DMS53 treated with DMSO at 0.1 percent for 48 hours (cell line): ENCODE data around the gene SMC3.

ENCODE experiments used
- DNase-seq: peaks from one replicate; lab custom pipeline; 2025; ENCODE audit not compliant: unreplicated experiment; lab: John Stamatoyannopoulos, UW

Gene SMC3

DNA sequence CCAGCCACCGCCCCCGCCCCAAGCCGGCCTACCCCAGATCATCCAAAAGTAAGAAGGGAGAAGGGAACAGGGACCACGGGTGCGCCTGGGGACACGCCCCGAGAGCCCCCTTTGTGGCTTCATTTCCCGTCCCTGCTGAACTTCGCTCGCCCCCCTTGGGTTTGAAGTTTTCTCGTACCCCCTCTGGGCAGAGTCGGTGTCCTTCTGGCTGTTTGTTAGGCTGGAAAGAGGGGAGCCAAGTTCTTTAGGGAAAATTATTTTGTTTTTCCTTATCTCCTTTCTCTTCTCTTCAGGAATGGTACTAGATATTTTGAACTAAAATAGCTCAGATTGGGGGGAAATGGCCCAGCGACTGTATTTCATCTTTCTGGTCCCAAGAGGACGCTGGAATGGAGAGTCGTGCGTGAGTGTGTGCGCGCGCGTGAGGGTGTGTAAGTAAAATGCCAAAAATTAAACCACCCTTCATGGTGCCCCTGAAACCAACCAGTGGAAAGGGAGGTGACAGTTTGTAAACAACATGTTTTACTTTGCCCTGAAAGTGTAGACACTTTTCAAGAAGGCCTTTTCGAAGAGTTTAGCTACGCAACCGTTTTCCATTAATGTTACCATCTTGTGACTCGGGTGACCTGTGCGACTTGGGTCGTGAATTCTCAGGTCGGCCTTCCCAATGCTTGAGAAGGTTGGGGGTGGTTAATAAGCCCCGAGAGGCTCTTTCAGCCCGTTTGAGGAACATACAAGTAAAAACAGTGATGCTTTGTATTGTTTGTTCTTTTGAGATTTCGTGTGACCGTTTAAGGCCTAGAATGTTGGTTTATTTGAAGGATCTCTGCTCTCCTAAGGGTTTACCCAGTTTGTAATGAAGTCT lies 77.3 kb downstream of the SMC3 start:
- peak; percentile 38 for DNase-seq

DNA sequence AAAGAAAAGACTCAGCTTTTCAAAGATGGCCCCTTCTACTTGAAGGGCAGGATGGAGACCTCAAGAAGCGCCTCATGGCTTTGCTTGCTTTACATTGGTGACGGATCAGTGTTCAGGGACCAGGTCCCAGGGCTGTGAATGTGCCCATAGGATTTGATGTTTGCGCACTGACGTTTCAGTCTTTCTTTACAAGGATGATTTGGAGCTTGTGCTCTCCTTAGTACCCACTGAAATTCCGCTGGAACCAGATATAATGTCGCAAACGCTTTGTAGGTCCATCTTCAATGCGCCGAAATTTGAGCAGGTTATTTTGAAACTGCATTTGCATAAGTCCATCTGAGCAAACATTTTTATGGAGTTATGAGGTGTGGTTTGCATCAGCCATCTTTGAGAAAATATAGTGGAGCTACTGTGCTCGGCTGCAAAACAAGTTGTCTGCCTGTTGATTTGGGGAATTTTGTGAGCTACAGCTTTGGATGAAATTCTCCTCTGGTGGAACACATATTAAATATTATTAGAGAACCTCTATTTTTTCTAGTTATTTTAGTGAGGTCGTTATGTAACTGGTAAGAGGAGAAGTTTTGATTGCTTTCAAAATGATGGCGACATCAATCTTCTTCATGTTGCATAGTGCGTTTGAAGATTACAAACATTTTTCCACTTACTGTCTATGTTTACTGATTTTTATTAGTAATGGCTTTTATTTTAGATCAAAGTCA lies 79.1 kb downstream of the SMC3 start:
- peak; percentile 83 for DNase-seq

DNA sequence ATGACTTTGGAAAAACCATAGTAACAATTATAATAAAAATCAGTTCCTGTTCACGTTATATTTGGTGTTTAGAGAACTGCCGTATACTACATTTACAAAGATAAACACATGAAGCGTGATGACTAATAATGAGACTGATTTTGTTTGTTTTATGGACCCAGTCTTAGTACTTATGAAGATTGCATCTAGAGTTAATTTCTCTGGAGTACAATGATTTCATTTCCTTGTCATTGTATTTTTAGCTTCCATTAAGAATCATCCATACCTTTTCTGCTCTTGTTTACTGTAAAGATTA lies 79.6 kb downstream of the SMC3 start:
- DNase-seq: peak; percentile 63

DNA sequence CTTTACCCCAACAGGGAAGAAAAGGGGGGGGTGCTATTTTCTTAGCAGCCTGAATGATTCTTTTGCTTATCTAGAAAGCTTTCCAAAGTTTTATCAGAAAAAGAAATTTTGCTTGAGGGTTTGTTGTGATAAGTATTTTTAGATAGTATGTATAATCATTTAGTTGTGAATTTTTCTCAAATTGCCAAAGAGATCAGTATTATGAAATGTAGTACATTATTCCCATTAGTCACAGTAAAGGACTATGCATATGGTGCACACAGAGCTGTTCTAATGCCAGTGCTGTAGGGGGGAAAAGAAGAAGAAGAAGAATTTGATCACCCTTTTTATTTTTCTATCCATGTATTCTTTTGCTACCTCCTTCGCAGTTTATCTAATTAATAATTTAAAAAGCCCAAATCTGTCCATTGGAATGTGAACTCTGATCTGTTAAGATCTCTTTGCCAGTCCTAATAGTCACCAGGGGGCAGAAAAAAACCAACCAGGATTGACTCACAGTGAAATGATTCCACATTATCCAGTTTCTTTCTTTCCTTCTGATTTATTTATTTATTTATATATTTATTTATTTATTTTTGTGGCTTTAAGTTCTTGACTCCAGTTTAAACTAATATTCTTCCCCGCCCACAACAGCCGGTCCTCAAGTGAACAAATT lies 81.3 kb downstream of the SMC3 start:
- no peak for DNase-seq

DNA sequence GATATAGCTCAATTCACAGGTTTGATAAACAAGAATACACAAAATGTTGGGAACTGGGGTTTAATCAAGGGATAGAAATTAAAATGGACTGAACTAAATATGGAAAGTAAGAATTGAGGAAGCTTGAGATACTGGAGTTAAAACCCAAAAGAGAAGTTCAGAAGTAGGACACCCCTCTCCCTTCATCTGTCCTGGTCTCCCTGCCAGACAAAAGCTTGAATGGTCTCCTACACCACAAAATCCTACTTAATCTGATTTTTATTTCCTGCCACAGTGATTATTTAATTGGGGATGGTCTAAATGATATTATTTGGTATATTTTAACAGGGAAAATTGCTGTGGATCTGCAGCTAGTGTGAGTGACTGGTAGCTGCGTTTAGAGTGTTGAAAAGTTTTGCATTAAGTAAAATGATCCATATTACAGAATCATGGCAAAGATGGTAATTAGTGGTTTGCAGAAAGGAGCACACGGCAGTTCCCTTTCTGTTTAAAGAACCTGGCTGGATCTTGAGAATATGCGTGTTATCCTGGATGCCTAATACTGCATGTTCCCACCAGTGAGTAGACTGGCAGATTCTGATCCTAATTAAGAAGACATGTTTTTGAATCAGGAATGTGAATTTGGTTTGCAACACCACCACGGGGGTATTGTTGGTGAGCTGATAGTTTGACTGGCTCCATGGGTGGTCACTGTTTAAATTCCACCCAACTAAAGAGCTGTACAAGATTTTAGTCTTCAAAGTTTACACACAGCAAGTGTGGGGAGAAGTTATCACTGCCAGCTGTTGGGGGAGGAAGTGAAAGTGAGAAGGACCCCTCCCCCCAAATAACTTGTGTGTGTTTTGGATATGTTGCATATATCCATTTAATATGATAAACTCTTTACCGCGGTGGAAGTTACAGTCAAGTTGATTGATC lies 82.1 kb downstream of the SMC3 start:
- DNase-seq: no peak

GRCh38 chr10:110650265-110650668 lies 82.8 kb downstream of the SMC3 start:
- DNase-seq: no peak

DNA sequence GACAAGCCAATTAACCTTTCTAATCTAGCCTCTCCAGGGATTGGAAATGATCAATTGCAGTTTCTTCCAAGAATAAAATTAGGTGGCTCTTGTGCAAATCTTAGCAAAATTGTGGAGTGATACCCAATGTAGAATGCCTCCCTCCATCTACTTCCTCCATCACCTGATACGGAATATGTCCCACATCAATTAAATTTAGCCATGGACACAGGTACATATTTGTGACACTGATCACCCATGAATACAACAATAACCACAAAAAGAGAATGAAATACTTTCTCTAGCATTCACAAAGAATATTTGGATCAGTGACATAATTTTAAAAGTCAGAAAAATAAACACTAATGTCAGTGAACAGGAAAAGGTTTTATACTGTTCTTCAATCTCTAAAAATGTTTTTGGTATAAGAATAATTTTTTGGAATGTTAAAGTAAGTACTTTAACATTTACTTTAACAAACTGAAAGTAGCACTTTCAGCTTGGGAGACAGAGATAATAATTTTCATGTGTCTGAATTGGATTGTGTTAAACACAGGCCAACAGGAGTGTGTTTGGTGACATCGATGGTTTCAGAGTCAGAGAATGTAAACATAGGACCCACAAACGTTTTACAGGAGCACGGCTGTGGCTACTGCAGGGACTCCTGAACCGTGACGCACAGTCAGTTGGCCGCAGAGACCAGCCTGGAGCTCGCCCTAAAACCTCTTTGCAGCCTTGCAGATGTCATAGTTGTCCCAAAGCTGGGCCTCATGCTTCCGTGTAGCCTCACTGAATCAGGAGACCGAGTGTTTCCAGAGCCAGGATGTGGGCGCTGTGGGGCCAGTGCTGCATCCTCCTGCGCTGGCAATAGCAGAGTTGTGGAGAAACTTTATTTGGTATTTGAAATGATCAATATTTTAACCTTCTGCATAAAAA lies 83.8 kb downstream of the SMC3 start:
- peak; percentile 83 for DNase-seq

- no peak for DNase-seq
These were observed 85.1 kb downstream of the SMC3 start for GRCh38 chr10:110652475-110653118.
